ENCODE data around the gene GFRA1.
"Not testable (repeated sequence)": the region's sequence is repeated elsewhere in the genome, so short reads cannot be mapped to it uniquely, and the experiment has no call there.

Gene GFRA1

DNA sequence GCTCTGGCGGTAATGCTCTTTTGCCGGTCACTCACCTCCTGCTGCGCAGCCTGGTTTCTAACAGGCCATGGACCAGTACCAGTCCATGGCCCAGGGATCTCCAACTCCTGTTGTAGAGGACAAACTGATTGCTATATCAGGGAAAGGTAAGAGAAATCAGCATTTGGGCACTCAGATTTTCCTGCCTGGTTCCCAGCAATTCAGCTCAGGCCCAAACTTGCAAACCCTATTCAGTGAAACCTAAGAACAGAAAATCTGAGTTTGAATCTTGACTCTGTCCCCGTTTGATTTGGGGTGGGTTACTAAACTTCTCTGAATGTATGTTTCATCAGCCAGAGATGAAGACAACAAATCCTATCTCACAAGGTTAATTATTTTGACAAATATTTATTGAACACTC, 77.4 kb downstream of the GFRA1 start:
- no peak for DNase-seq

GRCh38 chr10:116195039-116195438, 78.0 kb downstream of the GFRA1 start:
- DNase-seq = no peak

DNA sequence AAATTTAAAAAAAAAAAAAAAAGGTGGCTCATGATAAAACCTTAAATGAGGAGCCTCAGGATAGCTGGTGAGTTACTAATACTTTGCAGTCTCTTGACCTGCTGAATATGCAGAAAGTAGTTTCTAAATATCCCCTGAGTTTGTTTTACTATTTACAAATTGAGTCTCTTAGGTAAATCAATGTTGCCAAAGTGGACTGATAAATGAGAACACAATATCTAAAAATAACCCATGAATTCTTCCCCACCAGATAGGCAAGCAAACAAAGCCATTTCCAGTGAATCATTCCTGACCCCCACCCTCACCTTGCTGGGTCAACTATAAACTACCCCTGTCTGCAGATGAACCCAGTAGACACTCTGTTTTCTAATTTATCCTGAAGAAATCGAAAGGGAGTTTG, 78.9 kb downstream of the GFRA1 start:
- no peak for DNase-seq

- DNase-seq = no peak
Observed at GRCh38 chr10:116190883-116191282, 82.1 kb downstream of the GFRA1 start.

GRCh38 chr10:116186273-116186672, 86.7 kb downstream of the GFRA1 start:
- DNase-seq = no peak

DNA sequence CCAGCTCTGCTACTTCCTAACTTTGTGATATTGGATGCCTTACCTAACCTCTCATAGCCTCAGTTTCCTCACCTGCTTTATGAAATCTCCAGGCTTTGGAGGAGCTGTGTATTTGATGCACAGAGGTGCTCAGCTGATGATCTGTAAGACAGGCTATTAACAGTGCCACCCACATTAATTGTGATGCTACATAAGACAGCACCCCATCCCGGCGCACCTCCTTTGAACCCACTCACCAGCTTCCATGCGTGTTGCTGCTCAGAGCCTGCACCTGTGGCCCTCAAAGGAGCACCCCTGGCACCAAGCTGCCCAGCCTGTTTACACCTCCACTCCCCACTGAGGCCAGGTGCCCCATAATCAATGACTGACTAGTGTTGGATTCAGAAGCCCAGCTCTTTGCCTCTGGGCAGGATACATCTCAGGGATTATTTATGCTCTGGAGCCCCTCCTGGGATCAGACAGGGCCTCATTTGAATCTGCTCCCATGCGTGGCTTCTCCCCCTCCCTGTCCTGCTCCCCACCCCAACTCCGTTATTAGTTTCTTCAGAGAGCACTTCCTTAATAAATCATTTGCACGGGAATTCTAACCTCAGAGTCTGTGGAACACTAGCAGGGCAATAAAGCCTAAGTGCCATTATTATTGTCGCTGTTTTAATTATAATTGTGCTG, 87.7 kb downstream of the GFRA1 start:
- no peak for DNase-seq

- DNase-seq = no peak
Observed at GRCh38 chr10:116184512-116184794, 88.6 kb downstream of the GFRA1 start.

GRCh38 chr10:116183733-116184511, 89.1 kb downstream of the GFRA1 start:
- DNase-seq = no peak

- DNase-seq = no peak
Observed at GRCh38 chr10:116182426-116182825, 90.6 kb downstream of the GFRA1 start.

DNA sequence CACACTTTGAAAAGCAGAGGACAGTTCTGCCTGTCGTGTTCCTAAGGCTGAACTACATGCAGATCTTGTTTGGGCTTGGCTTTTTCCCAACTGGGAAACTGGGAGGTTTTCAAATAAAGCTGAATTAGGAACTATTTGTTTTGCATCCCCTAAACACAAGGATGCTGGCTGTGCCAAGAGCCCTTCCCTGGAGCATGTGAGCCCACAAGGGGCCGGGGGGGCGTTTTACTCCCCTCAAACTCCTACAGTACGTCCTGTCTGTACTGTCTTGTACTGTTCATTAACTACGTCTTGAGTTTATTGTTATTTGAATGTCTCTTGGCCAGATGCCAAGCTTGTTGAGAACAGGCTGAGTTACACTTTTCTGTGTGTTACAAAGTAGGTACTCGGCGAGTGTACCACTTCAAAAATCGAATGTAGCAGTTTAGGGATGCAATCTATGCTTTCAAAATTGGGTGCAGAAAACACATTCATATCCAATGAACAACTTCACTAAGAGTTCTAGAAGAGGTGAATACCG, 94.9 kb downstream of the GFRA1 start:
- DNase-seq = no peak

- no peak for DNase-seq
Observed at GRCh38 chr10:116175231-116175630, 97.8 kb downstream of the GFRA1 start.

DNA sequence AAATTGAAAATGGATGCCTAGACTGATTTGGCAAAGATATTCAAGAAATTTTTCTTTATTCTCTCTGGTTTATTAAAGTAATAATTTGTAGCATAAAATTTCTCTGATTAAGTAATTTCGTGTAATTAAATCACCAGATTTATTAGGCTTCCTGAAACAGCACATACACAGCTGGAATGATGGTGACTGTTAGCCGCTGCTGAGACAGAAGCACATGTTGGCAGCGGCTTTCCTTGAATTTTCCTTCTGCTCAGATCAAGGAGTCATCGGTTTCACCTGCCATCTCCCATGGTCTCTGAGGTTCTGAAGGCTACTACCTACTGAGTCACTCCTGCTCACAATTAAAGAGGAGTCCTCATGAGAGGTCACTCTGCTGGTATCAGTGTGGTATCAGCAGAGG, 101.5 kb downstream of the GFRA1 start:
- no peak for DNase-seq

GRCh38 chr10:116170815-116171250, 102.2 kb downstream of the GFRA1 start:
- DNase-seq = no peak

GRCh38 chr10:116169782-116170445, 103.1 kb downstream of the GFRA1 start:
- no peak for DNase-seq

- DNase-seq = no peak
Observed at GRCh38 chr10:116168745-116169144, 104.3 kb downstream of the GFRA1 start.

GRCh38 chr10:116168329-116168728, 104.7 kb downstream of the GFRA1 start:
- DNase-seq = no peak

- not testable (repeated sequence) for DNase-seq
Observed at GRCh38 chr10:116165941-116166340, 107.1 kb downstream of the GFRA1 start.

GRCh38 chr10:116164291-116164690, 108.7 kb downstream of the GFRA1 start:
- DNase-seq = no peak

GRCh38 chr10:116163333-116164131, 109.5 kb downstream of the GFRA1 start:
- no peak for DNase-seq

GRCh38 chr10:116162851-116163250, 110.2 kb downstream of the GFRA1 start:
- DNase-seq = no peak

DNA sequence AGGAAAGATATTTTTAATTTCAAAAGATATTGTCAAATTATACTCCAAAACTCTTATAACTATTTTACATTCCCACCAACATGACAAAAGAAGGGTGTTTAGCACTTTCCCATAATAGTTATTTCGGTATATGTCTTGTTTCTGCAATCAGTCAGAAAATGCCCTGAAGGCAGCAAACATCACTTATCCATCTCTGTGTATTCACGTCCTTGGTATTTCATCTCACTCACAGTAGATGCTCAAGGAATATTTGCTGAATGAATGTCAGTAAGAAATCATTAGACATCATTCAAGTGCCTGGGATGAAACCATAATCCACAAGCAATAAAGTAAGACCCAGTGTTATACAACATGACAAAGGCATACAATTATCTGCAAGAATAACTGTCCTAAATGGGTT, 112.7 kb downstream of the GFRA1 start:
- DNase-seq = no peak

- no peak for DNase-seq
Observed at GRCh38 chr10:116159197-116159596, 113.8 kb downstream of the GFRA1 start.

DNA sequence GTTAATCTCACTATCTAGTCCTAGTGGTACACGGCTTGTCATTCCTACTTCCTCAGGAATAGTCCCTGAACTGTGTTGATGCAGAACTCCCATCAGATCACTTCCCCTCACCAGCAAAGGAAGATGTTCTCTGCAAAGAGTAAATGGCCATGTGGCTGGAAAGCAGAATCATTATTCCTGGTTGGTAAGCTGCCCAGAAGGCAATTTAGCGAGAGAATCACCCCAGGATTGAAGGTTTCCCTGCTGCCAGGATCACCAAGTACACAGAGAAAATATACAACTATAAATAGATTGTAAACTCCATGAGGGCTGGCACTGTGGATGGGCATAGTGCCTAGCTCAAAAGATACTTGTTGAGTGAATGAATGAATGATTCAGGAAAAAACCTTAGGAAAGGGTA, 115.0 kb downstream of the GFRA1 start:
- no peak for DNase-seq

All from CD4-positive, alpha-beta T cell treated with Interferon gamma for 1 hour (primary cell).